Gastroesophageal sphincter (tissue), 4 donors: ENCODE measurements around the gene COL4A5. TPM values are rescaled to one million over a fixed set of nuclear protein-coding genes. Genes with fewer than 3 reads are reported as not detected.

ENCODE experiments used
- ATAC-seq: fragments of 150-250 bp; one replicate; pipeline ENCODE4 v1.9.1; 2016; ENCODE audit warnings: mild to moderate bottlenecking, moderate library complexity
- H3K27ac ChIP-seq, 4 donors: fragments of 200-600 bp; sonication (generic) in 3 of 4; 1 replicate in 3 of 4; 2 replicates in 1 of 4; pipeline ENCODE4 v1.5.1; 2016 to 2019
- H3K27me3 ChIP-seq: fragments of 200-600 bp; sonication (generic); one replicate; pipeline ENCODE4 v1.5.1; 2019
- H3K36me3 ChIP-seq, 2 donors: fragments of 200-600 bp; sonication (generic); one replicate each; pipeline ENCODE4 v1.5.1; 2019; ENCODE audit warnings: control low read depth in 1 of 2
- H3K4me1 ChIP-seq, 3 donors: fragments of 200-600 bp; sonication (generic); 1 replicate in 2 of 3; 2 replicates in 1 of 3; pipeline ENCODE4 v1.5.1; 2016 to 2019; ENCODE audit warnings: control low read depth in 2 of 3
- H3K4me3 ChIP-seq, 2 donors: fragments of 200-600 bp; sonication (generic); one replicate each; pipeline ENCODE4 v1.5.1; 2019; ENCODE audit warnings: mild to moderate bottlenecking in 1 of 2, moderate library complexity in 1 of 2
- H3K9me3 ChIP-seq, 3 donors: fragments of 200-600 bp; sonication (generic); one replicate each; pipeline ENCODE4 v1.5.1; 2017 to 2019; ENCODE audit warnings: control low read depth in 2 of 3
- EP300 ChIP-seq: sonication (generic); formaldehyde crosslinking; IDR thresholded peaks from one replicate; pipeline ENCODE4 v1.6.1; 2017; ENCODE audit warnings: antibody characterized with exemption, mild to moderate bottlenecking
- POLR2A ChIP-seq, 2 donors: fragments of 450-650 bp; IDR thresholded peaks; one replicate each; pipeline ENCODE4 v1.6.1; 2017; ENCODE audit warnings: antibody characterized with exemption in 2 of 2, mild to moderate bottlenecking in 2 of 2, moderate library complexity in 1 of 2
- POLR2AphosphoS5 ChIP-seq: sonication (generic); formaldehyde crosslinking; IDR thresholded peaks from one replicate; pipeline ENCODE4 v1.6.1; 2017; ENCODE audit warnings: antibody characterized with exemption
- WGBS, 2 donors: methylation state at CpG; one replicate each; pipeline ENCODE4 v1.1.5; 2018; ENCODE audit warnings: low coverage in 1 of 2; 5-methylcytosine and 5-hydroxymethylcytosine counted together
- total RNA-seq, 4 donors: library from RNA; depleted of rRNA; stranded (reverse); fragments of >200 nt; gene quantifications; one replicate each; pipeline ENCODE4 v1.1.0, GENCODE V29; 2016
- TF ChIP-seq, protein P1 (sequence below), 4 experiments: fragments of 200-600 bp in 2 of 4; fragments of 450-650 bp in 2 of 4; sonication (generic) in 1 of 4; IDR thresholded peaks; one replicate each; pipeline ENCODE4 v1.5.1; 2017 to 2019; ENCODE audit warnings: antibody characterized with exemption in 4 of 4, mild to moderate bottlenecking in 2 of 4, moderate library complexity in 2 of 4

Gene COL4A5
- total RNA-seq, 4 donors from 2014 or later = 163 to 583 (median 317) TPM

GRCh38 chrX:108419401-108419800, 20.2 kb upstream of the COL4A5 start:
- TF ChIP-seq, protein P1, sequence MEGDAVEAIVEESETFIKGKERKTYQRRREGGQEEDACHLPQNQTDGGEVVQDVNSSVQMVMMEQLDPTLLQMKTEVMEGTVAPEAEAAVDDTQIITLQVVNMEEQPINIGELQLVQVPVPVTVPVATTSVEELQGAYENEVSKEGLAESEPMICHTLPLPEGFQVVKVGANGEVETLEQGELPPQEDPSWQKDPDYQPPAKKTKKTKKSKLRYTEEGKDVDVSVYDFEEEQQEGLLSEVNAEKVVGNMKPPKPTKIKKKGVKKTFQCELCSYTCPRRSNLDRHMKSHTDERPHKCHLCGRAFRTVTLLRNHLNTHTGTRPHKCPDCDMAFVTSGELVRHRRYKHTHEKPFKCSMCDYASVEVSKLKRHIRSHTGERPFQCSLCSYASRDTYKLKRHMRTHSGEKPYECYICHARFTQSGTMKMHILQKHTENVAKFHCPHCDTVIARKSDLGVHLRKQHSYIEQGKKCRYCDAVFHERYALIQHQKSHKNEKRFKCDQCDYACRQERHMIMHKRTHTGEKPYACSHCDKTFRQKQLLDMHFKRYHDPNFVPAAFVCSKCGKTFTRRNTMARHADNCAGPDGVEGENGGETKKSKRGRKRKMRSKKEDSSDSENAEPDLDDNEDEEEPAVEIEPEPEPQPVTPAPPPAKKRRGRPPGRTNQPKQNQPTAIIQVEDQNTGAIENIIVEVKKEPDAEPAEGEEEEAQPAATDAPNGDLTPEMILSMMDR (IDR thresholded peaks at IDR 0.05) = no peak
- Histone ChIP-seq H3K4me1 (peaks cover 0 to 15% (median 0%) of the 10 kb centered on the region in 3 donors), H3K4me3 (no peak overlapping the region), H3K36me3 (no peaks in the 10 kb centered on the region), H3K9me3 (no peaks in the 10 kb centered on the region), H3K27me3 (no peaks in the 10 kb centered on the region), H3K27ac (no peak overlapping the region)
- WGBS, 2 donors = 41 to 80% methylated on average over 1 of the region's 1 CpG
- ATAC-seq = no peak

DNA sequence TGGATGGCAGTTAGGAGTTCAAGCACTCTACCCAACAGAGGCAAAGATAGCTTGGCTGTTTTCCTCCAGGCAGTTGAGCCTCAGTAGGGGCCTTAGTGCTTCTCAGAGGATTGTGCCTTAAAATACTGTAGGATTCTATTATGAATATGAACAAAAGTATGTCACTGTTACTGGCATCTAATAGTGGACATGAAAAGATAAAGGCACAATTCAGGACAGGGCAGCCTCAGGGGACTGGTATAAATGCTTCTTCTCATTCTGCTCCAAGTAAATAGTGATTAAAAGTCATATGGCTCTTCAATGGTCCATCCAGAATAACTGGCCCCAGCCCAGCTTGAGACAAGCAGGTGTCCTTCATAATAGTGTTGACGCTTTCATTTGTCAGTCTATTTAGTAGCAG, 19.2 kb upstream of the COL4A5 start:
- no peak overlapping the region for H3K4me3 ChIP-seq
- WGBS, 2 donors = 57 to 78% methylated on average over 1 of the region's 1 CpG
- H3K27me3 ChIP-seq = no peaks in the 10 kb centered on the region
- ATAC-seq = no peak
- peak overlapping the region in 1 of 4 donors; percentile 3 for H3K27ac ChIP-seq
- no peaks in the 10 kb centered on the region for H3K9me3 ChIP-seq
- TF ChIP-seq EP300 (no peak), POLR2A (IDR thresholded peaks at IDR 0.05) (no peak), POLR2AphosphoS5 (no peak)
- TF ChIP-seq, protein P1 (IDR thresholded peaks at IDR 0.05) = no peak
- H3K36me3 ChIP-seq = no peaks in the 10 kb centered on the region
- peaks cover 0 to 15% (median 0%) of the 10 kb centered on the region in 3 donors for H3K4me1 ChIP-seq

GRCh38 chrX:108426262-108426661, 13.4 kb upstream of the COL4A5 start:
- ATAC-seq = no peak
- no peak for TF ChIP-seq POLR2A (IDR thresholded peaks at IDR 0.05)
- no peak for TF ChIP-seq POLR2AphosphoS5
- no peak for TF ChIP-seq EP300
- TF ChIP-seq, protein P1 (IDR thresholded peaks at IDR 0.05) = no peak
- Histone ChIP-seq H3K27ac (peak overlapping the region in 3 of 4 donors; percentile 15 to 48 (median 41)), H3K27me3 (no peaks in the 10 kb centered on the region), H3K9me3 (no peaks in the 10 kb centered on the region), H3K4me1 (peaks cover 0 to 13% (median 0%) of the 10 kb centered on the region in 3 donors), H3K36me3 (no peaks in the 10 kb centered on the region), H3K4me3 (no peak overlapping the region)
- 56 to 100% methylated on average over 1 of the region's 1 CpG for WGBS, 2 donors

GRCh38 chrX:108435261-108435660, 4.4 kb upstream of the COL4A5 start:
- ATAC-seq = no peak
- no peak for TF ChIP-seq EP300
- no peak for TF ChIP-seq POLR2AphosphoS5
- TF ChIP-seq POLR2A (IDR thresholded peaks at IDR 0.05) = no peak
- TF ChIP-seq, protein P1 (IDR thresholded peaks at IDR 0.05) = no peak
- 63 to 71% methylated on average over 5 of the region's 5 CpGs for WGBS, 2 donors
- H3K27ac ChIP-seq = peak overlapping the region in 1 of 4 donors; percentile 35
- no peaks in the 10 kb centered on the region for H3K4me1 ChIP-seq
- H3K36me3 ChIP-seq = no peaks in the 10 kb centered on the region
- H3K27me3 ChIP-seq = no peaks in the 10 kb centered on the region
- H3K9me3 ChIP-seq = no peaks in the 10 kb centered on the region
- peak overlapping the region; percentile 61 to 95 for H3K4me3 ChIP-seq

DNA sequence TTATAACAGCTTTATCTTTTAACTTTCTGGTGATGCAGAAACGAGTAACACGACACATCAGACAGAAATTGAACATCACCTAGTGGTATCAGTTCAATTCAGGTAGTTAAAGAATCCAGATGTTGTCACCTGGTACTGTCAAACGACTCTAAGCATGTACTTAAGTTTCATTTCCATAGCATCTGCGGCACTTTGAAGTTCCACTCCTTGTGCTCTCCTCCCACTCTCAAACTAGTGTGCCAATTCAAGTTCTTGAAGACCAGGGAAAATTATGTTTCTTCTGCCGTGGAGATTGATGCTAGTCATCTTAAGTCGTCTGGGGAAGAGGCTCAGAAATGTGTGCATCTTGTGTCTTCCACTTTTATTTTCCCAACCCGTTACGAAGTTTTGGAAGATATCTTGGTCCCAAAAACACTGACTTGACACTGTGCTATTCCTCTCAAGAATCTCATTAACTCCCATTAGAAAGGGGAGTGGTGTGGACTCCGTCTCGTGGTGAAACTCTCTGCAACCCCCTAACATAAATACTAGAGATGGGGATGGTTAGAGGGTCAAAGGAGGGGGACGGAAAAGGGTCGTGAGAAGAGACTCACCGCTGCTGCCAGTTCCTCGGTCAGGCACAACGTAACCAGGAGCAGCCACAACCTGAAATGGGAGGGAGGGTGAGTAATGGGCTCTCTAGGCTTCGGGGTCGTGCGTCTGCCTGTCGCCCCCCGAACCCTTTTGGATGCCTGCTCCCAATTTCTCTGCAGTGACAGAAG, 2.1 kb upstream of the COL4A5 start:
- H3K4me3 ChIP-seq = peak overlapping the region; percentile 61 to 95
- H3K27me3 ChIP-seq = no peaks in the 10 kb centered on the region
- H3K27ac ChIP-seq = peak overlapping the region; percentile 71 to 83 (median 78)
- H3K9me3 ChIP-seq = no peaks in the 10 kb centered on the region
- H3K4me1 ChIP-seq = no peaks in the 10 kb centered on the region
- 10 to 20% methylated on average over 8 of the region's 20 CpGs for WGBS, 2 donors
- TF ChIP-seq EP300 = no peak
- no peak for TF ChIP-seq POLR2A (IDR thresholded peaks at IDR 0.05)
- TF ChIP-seq POLR2AphosphoS5 = no peak
- TF ChIP-seq, protein P1 (IDR thresholded peaks at IDR 0.05) = no peak
- ATAC-seq = no peak
- no peaks in the 10 kb centered on the region for H3K36me3 ChIP-seq
